Lower leg skin (tissue), 3 donors: Measurements from ENCODE around the gene NUP93.

Experiments
- POLR2A ChIP-seq, 2 donors: fragments of 450-650 bp; IDR thresholded peaks; one replicate each; pipeline ENCODE4 v1.6.1; 2016 to 2017; ENCODE audit warnings: antibody characterized with exemption in 2 of 2, mild to moderate bottlenecking in 1 of 2, moderate library complexity in 1 of 2
- TF ChIP-seq, protein P1 (sequence below), 3 donors: fragments of 450-650 bp; IDR thresholded peaks; one replicate each; pipeline ENCODE4 v1.5.1; 2016; ENCODE audit warnings: antibody characterized with exemption in 3 of 3, mild to moderate bottlenecking in 3 of 3, moderate library complexity in 2 of 3

DNA sequence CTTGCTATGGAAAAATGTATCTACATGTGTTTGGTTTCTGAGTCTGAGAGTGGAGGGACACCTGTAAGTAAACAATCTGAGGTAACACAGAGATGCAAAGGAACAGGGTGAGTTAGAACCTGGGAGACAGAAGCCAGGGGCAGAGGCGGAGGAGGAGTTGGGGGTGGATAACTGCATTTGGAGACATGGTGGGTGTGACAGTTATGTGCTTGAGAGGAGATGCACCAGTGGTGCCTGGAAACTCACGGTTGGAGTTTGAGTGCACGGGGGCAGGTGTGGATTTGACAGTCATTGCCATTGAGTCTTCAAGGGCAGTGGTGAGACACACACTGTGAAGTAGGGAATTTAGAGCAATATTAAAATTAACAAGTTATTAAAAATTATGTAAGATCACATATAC is 6.5 kb downstream of the NUP93 start:
- TF ChIP-seq, protein P1, sequence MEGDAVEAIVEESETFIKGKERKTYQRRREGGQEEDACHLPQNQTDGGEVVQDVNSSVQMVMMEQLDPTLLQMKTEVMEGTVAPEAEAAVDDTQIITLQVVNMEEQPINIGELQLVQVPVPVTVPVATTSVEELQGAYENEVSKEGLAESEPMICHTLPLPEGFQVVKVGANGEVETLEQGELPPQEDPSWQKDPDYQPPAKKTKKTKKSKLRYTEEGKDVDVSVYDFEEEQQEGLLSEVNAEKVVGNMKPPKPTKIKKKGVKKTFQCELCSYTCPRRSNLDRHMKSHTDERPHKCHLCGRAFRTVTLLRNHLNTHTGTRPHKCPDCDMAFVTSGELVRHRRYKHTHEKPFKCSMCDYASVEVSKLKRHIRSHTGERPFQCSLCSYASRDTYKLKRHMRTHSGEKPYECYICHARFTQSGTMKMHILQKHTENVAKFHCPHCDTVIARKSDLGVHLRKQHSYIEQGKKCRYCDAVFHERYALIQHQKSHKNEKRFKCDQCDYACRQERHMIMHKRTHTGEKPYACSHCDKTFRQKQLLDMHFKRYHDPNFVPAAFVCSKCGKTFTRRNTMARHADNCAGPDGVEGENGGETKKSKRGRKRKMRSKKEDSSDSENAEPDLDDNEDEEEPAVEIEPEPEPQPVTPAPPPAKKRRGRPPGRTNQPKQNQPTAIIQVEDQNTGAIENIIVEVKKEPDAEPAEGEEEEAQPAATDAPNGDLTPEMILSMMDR (IDR thresholded peaks at IDR 0.05) = no peak
- TF ChIP-seq POLR2A (IDR thresholded peaks at IDR 0.05) = no peak
